Activated naive CD8-positive, alpha-beta T cell treated with anti-CD3 and anti-CD28 coated beads, Interleukin-2, amount 50 U/mL, for 16 hours (primary cell): ENCODE results near the gene GSTT2B.
"Not testable (repeated sequence)": the region's sequence is repeated elsewhere in the genome, so short reads cannot be mapped to it uniquely, and the experiment has no call there.

ENCODE experiments used
- DNase-seq: peaks from one replicate; pipeline ENCODE4 v3.0.0-alpha.2; 2020; ENCODE audit warnings: low read depth, low spot score

GSTT2B gene, protein sequence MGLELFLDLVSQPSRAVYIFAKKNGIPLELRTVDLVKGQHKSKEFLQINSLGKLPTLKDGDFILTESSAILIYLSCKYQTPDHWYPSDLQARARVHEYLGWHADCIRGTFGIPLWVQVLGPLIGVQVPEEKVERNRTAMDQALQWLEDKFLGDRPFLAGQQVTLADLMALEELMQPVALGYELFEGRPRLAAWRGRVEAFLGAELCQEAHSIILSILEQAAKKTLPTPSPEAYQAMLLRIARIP

DNA sequence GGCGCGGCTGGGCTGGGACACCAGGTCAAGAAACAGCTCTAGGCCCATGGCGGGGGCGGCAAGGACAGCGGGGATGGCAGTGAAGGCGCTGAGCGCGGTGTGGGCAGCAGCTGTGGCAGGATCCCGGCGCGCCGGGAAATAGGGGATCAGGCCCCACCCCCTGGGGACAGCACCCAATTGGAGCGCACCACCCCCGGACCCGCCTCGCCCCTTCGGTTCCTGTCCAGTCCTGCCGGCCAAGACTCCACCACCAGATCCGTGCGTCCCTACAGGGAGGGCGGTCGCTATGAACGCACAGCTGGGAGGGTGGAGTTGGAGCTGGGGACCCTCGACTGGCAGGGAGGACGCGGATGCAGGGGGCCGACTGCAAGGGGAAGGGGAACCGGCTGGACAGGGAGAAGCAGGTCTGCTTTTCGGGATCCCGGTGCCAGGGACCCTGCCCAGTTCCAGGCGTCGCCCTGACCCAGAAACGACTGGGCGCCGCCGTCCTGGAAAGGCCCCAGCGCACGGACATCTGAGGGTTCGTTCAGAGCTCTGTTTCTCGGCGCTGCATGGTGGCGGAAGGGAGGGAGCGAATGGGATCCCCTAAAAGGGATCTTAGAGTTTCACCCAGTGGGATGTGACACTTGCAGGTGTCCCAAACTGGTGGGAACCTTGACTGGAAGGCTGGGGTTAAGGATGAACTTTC lies at the start of gene GSTT2B:
TSS of gene GSTT2B (minus strand) at position 112 of the 688 bp plus-strand sequence. CDS start at position 48, 64 bp downstream.
- not testable (repeated sequence) for DNase-seq

DNA sequence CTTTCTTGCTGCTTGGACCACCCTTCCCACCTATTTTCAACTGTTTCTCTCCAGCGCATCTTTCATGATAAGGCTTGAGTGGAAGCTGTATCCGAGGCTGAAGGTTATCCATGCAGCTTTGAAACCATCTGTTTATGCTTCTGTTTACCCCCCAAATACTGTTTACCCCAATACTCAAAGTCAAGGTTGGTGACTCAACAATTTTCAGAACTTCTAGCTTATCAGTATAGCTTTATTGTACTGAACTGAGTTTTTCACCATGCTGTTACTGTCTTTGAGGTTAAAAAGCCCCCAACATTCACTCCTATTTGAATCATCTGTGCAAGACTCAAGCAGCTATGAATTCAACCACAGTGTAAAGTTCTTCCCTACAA lies 49.0 kb upstream of the GSTT2B start:
- no peak for DNase-seq

DNA sequence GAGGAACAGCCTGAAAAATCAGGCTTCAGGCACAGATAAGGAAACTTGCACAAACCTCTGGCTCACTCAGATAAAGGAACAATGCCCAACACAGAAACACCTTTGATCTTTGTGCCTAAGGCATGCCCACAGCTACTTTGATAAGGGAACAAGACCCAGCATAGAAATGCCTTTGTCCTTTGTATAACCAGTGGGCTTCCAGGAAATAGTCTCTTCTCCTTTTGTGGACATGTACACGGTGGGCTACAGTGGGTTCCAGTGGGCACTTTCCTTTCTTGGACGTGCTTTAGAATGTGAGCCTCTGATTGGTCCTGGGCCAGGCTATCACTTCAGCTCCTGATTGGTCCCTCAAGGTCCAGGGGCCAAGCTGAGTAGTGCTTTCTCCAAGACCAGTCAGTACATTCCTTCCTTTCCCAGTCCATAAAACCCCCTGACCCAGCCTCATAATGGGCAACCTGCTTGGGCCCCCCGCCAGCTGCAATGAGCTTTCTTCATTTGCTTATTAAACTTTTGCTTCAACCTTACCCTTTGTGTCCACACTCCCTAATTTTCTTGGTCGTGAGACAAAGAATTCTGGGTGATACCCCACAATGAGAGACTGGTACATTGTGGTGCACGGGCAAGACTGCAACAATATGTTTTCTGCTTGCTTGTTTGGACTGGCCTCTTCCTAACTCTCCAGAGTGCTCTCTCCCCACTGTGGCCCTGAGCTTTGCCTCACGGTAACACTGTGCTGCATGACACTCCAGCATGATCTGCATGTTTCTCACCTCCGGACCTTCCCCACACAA lies 48.4 kb upstream of the GSTT2B start:
- no peak for DNase-seq

DNA sequence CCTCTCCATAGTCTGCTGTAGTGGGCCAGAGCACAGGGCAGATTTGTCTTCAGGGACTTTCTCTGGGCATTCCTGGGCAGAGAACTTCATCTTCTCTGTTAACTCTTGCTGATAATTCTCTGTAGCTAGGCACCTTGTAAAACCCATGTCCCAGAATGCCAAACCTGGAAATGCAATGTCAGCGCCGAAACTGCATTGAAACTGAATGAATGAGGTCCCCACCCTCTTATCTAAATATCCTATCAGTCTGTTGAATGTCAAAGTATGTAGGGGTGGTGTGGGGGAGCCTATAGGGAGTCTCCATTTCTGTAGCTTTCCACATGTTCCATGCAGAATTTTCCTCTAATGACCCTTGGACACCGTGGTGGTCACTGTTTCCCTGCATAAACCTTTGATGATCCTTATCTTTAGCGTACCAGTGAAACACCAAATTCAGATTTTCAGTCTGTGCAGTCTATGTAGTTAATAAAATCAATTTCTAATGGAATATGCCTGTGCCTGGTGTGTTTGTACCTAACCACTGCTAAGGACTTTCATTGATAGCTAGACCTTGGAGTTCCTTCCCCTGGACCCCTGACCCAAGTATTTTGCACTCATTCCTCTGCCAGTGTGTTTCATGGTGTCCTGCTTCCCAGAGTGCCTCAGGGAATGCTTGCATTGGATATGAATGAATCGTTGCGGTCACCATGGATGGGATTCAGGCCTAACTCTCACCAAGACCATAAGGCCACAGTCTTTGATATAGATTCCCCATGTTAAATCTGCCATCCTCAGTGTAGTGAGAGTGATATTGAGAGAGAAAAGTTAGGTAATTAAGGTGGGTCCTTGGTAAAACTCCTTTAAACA lies 47.6 kb upstream of the GSTT2B start:
- no peak for DNase-seq

DNA sequence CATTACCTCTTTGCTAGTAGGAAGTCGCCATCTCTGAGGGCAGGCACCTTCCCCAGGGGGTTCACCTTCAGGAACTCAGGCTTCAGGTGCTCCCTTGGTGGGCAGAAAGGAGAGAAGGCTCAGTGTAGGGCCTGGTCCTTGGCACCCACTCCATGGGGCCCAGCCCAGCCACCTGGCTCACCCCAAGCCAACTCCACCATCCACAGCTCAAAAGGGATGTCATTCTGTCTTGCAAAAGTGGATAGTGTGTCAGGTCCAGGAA lies 47.0 kb upstream of the GSTT2B start:
- no peak for DNase-seq

DNA sequence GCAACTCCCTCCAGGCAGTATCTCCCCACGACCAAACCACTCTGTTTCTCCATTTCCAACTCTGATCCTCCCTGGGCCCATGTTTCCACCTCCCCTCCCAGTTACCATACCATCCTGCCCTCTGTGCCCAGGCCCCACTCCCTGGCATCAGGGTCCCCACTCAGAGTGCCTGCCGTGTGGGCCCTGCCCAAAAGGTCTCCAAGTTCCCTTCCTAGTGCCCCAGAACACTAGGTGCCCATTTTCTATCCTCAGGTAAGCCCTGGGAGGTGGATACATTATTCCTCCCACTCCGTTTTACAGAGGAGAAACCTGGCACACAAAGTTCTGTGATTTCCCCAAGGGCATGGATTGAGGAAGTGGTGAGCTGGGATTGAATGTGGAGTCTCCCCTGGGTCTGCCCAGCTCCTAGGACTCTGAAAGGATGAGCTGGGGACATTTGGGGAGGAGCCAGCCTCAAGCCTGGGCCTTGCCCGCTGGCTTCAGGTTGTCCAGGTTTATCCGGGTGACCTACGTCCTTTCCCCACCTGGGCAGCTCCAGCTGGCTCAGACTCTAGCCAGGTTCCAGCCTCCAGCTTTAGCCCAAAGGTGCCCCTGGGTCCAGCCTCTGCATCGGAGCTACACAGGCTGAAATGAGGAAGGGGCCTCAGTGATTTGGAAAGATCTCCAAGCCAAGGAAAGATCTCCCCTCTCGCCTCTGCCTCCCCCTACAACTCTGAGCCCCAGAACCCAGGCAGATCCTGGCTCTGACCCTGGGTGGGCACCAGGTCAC lies 46.4 kb upstream of the GSTT2B start:
- DNase-seq: no peak

DNA sequence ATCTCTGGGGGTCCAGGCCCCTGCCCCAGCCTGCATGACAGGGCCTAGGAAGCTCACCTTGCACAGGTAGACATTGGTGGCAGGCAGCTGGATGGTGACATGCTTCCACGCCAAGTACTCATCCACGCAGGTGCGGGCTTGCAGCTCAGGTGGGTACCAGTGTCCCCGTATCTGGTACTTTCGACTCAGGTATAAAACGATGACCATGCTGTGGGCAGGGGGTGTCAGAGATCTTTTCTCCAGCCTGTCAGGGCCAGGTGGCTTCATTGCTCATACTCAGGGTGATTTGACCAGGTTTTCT lies 45.9 kb upstream of the GSTT2B start:
- no peak for DNase-seq

DNA sequence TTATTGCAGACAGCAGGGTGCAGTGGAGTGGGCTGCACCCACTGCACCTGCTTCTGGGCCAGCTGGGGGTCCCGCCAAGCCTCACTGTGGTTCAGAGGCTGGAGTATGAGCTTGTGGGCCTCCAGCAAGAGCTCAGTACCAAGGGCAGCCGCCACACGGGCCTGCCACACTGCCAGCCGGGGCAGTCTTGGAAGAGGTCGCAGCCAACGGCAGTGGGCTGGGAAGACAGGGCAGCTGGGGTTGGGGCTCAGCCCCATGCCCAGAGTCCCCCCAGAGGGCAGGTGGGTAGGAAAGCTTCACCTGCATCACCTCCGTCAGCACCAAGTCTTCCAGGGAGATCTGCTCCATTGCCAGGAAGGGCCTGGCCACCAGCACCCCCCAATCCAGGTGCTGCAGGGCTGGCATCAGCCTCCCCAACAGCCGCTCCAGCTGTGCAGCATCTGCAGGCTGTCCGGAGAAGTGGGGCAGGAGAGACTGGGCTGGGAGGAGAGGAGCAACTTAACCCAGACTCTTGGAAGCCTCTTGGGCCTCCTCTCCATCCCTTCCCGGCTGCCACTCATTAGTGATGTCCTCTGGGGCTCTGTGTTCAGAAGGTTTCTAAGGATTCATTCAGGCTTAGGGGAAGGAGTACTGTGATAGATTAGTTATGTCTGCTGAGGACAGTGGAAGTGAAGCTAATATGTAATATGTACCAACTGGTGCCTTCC lies 45.4 kb upstream of the GSTT2B start:
- DNase-seq: no peak

DNA sequence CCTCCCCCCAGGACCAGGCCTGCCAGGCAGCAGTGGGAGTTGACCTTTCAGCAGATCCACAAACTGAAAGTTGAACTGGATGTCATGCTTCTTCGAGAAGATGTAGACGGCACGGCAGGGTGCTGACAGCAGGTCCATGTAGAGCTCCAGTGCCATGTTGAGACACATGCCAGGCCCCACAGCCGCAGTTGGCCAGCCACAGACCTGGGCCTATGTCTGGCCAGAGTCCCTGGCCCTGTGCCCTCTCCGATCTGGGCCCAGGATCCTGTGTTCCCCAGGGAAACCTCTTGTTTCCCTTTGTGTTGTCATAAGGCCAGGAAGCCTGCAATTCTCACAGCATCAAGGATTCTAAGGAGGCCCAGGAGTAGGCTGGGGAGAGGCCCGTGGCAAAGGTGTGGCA lies 44.2 kb upstream of the GSTT2B start, which contains the start of gene GSTT4:
TSS of gene GSTT4 (minus strand) at position 253 of the 400 bp plus-strand sequence. CDS start at position 156, 97 bp downstream.
- no peak for DNase-seq

DNA sequence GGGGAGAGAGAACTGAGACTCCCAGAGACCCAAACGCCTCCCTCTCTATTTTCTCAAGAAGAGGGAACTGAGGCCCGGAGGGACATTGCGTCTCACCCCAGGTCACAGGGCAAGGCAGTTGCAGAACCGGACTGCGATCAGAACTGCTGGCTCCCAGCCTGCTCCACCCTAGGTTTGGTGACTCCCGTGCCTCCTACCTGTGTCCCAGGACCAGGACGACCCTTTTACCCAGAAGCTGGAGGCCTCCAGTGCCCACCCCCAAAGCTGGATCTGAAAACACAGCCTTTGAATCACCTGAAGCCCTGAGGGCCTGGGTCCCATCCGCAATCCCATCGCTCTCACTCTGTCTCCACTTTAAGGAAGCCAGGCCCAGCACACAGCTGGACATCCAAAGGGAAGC lies 42.9 kb upstream of the GSTT2B start:
- DNase-seq: no peak

DNA sequence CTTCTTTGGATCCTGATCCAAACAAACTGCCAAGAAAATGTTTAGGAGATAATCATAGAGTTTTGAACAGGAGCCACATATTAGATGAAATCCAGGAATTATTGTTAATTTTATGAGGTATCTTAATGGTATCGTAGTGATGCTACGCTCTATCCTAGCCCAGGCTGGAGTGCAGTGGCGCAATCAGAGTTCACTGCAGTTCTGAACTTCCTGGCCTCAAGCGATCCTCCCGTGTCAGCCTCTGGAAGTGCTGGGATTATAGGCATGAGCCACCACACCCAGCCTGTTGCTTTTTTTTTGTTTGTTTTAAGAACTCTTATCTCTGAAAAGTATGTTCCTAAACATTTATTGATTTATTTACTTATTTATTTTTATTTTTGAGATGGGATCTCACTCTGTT lies 41.9 kb upstream of the GSTT2B start:
- no peak for DNase-seq

DNA sequence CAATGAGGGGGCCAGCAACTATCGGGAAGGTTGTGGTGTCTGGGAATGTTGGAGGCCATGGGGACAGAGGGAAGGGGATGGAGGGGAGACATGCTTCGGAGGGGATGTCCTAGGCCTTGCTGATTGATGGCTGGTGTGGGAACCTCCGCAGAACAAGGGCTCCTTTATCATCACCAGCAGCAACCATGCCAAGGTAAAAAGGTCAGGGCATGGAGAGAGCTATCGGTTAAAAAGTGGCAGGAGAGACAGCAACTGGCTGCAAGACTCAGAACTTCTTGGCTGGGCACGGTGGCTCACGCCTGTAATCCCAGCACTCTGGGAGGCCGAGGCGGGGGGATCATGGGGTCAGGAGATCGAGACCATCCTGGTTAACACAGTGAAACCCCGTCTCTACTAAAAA lies 41.3 kb upstream of the GSTT2B start:
- DNase-seq: no peak

DNA sequence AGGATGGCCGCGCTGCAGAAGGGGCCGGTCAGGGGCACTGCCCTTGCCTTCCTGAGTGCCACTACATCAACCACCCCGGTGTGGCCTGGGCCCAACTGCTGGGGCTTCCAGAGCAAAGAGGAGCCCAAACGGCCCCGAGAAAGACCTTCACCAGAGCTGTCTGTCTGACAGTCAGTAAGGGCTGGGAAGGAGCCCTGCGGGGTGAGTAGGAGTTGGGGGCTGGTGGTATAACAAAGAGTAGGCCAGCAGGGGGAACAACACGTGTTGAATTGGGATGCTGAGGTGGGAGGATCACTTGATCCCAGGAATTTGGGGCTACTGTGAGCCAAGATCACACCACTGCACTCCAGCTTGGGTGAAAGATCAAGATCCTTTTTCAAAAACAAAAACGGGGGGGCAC lies 40.3 kb upstream of the GSTT2B start:
- DNase-seq: no peak

DNA sequence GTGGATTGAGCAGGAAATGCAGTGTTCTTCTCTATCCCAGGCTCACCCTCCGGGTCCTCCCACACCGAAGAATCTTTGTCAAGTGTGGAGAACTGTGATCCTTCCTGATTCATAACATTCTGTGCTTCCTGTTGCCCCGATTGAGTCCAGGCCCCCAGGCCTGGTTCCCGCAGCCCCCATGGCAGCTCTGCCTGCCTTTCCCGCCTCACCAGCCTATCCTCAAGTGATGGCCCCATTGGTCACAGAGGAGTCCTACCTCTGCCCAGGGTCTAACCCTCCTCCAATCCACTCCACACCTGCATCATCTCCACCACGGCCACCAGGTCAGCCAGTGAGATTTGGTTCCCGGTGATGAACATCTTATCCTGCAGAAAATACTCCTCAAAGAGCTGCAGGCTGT lies 38.8 kb upstream of the GSTT2B start:
- DNase-seq: not testable (repeated sequence)

DNA sequence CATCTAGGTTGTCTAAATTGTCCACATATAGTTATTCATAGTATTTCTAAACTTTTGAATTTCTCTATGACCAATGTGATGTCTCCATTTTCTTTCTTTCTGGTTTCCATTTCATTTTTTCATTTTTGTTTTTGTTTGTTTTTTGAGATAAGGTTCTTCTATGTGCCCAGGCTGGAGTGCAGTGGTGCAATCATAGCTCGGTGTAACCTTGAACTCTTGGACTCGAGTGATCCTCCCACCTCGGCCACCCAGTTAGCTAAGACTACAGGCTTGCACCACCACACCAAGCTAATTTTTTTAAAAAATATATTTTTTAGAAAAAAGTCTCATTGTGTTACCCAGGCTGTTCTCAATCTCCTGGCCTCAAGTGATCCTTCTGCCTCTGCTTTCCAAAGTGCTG lies 36.1 kb upstream of the GSTT2B start:
- DNase-seq: no peak

DNA sequence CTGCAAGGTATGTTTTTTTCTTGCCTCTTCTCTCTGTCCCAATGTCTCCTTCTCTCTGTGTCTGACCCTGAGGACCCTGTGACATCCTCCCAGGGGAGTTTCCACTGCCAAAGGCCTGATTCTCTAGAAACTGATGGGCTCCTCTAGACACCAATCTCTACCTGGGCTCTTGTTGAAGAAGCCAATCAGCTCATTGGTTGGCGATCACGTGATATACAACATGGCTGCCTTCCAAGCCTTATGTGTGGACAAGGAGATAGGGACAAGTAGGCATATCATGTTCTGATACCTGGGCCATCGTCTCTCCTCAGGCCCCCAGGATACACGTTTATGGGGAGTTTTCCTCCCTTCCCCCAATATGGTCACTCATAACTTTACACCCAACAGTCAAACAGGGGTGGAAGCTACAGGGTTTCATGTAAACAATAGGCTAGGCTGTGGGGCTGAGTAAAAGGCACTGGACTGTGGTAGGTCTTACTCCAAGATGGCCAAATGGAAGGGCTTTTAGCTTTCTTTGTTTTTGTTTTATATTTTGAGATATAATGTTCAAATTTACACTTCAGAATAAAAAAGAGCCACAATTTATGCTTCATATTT lies 32.7 kb upstream of the GSTT2B start:
- not testable (repeated sequence) for DNase-seq

DNA sequence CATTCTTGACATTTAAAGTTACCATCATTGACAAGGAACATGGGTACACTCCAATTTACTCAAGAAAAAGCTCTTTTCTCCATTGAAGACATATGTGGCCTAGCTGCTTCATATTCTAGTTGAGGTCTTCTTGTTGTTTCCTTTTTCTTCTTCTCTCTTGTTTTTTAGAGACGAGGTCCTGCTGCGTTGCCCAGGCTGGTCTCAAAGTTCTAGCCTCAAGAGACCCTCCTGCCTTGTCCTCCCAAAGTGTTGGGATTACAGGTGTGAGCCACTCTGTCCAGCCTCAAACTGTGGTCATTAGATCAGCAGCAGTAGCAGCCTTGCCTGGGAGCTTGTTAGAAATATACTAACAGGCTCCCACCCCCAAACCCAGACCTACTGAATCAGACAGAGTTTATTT lies 32.1 kb upstream of the GSTT2B start:
- not testable (repeated sequence) for DNase-seq

DNA sequence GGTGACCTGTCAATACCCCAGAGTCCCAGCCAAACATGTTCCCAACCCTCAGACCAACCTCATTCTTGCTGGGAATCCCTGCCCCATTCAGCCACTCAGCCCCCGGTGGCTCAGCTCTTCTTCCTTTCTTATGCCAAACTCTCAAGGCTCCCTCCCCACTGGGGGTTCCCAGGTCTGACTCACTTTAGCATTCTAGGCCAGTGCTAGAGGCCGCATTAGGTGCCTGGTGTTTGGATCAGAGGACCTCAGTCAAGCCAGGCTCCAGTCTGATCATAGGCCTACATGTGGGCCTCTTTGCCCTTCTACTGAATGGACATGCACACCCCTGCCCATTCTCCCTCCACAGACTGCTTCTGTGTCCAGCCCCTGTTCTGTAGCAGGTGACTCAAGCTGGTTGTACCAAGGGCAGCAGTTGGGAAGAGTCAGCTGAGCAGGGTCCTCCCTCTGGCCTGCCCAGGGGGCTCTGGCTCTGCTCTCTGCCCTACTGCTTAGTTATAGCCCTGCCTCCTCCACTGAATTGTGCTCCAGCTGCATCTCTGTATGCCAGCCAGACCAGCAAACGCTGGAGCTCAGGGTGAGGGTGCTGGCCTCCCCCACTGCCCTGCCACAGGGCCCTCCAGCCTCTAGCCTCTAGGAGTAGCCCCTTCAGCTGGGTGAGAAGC lies 28.7 kb upstream of the GSTT2B start:
- DNase-seq: not testable (repeated sequence)

DNA sequence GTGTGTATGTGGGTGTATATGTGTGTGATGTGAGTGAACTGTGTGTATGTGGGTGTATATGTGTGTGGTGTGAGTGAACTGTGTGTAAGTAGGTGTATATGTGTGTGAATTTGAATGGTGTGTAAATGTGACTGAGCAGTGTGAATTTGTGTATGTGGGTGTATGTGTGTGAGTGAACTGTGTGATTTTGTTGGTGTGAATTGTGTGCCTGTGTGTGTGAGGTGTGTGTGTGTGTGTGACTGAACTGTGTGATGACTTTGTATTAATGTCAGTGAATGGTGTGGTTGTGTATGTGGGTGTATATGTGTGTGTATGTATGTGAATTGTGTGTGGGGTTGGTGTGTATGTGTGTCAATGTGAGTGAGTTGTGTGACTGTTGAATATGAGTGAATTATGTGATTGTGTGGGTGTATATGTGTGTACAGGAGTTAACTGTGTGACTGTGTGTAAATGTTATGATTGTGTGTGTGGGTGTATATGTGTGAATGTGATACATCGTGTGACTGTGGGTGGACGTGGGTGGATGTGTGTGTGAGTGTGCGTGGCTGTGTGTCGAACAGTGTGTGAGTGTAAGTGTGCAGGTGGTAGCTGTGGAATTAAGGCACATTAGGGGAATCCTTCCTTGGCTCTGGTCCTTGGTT lies 25.7 kb upstream of the GSTT2B start:
- not testable (repeated sequence) for DNase-seq
